HG03108 (cell line): ENCODE measurements around the gene ST8SIA6.
"Not testable (repeated sequence)": the region's sequence is repeated elsewhere in the genome, so short reads cannot be mapped to it uniquely, and the experiment has no call there.

Experiments used
- ATAC-seq: cut with Tn5 transposase; IDR thresholded peaks from one replicate; pipeline ENCODE4 v1.9.1; 2021; ENCODE audit warnings: moderate library complexity; ENCODE audit not compliant: unreplicated experiment

The ST8SIA6 gene

DNA sequence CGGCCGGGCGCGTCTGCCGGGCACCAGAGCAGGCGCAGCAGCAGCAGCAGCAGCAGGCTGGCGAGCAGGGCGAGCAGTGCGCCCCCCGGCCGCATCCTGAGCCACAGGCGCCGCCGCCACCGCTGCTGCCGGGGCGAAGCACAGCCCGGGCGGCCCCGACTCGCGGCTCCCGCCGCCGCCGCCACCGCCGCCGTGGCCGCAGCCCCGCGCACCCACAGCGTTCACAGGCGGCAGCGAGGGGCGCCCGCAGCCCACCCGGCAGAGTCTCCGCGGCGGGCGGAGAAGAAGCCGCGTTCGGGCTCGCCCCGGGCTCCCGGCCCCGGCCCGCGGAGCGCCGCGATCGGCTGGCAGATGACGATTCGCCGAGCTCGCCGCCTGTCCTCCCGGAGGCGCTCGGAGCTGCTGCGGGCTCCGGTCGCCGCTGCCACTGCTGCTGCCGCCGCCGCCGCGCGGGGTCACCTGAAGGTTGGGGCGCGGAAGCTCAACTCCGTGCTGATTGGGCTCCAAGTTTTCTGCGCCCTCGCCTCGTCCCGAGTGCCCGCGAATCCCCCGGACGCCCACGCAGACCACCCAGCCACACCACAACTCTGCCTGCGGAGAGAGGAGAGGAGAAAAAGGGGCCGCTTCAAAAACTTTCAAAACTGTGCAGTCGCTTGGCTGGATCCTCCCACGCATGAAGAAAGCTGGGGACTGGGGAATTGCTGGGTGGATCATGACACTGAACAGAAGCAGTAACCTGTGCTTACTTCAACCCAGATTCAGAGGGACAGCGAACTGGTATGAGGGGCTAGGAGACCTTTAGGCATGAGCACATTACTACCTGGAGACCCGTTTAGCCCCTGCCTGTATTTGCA, at the start of gene ST8SIA6:
ST8SIA6 (minus strand) TSS at position 435 of the 854 bp plus-strand sequence; CDS start at position 95, 340 bp downstream.
- no peak for ATAC-seq

GRCh38 chr10:17503795-17504194, 49.4 kb upstream of the ST8SIA6 start:
- no peak for ATAC-seq

- no peak for ATAC-seq
Observed at GRCh38 chr10:17502814-17503213, 48.4 kb upstream of the ST8SIA6 start.

GRCh38 chr10:17499014-17499413, 44.6 kb upstream of the ST8SIA6 start:
- not testable (repeated sequence) for ATAC-seq

DNA sequence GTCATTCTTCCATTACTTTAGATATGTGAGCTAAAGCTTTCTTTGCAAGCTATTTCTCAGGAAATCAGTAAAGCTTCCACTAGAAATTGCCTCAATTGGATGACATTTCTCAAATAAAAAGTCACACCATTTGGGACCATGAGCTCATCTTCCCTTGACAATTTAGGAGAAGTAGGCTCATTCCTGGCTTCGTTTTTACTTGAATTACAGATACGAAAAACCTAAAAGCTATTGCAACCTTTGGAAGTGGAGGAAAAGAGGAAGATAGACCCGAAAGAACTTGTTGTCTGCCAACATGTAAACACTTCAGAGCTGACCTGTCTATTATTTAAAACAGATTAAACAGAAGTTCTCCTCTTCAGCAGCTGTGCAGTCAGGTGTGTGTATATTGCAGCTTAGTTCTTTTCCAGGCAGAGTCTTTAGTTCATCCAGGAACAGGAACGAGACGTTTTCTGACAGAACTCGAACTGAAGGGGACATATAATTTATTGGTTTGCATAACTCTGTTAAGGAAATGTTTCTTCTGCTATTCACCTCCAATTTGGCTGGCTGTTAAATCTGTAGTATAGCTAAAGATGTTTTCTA, 43.1 kb upstream of the ST8SIA6 start:
- no peak for ATAC-seq

DNA sequence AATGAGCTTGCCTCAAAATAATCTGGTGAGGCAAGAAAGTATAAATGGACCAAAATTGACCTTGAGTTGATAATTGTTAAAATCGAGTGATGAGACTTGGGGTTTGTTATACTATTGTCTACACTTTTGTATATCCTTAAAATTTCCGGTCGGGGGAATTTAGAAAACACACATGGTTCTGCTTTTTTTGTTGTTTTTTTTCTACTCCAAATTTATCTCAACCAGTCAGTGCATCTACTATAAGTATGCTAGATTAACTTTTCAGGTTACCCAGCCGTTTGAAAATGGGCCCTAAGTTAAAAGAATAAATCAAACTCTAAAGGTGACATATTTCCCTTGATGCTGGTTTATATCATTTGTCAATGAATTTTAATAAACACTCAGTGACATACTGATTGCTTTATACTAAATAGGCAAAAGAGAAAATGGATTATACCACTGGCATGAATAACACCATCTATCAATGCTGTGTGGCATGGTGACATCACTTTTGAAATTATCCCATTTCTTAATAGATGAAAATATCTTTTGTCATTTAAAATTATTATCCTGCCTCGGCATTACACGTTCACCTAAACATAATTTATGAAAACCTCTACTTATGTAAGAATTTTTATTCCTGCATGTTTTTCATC, 40.3 kb upstream of the ST8SIA6 start:
- no peak for ATAC-seq

GRCh38 chr10:17488848-17489247, 34.5 kb upstream of the ST8SIA6 start:
- ATAC-seq: no peak

- no peak for ATAC-seq
Observed at GRCh38 chr10:17483079-17483478, 28.7 kb upstream of the ST8SIA6 start.

DNA sequence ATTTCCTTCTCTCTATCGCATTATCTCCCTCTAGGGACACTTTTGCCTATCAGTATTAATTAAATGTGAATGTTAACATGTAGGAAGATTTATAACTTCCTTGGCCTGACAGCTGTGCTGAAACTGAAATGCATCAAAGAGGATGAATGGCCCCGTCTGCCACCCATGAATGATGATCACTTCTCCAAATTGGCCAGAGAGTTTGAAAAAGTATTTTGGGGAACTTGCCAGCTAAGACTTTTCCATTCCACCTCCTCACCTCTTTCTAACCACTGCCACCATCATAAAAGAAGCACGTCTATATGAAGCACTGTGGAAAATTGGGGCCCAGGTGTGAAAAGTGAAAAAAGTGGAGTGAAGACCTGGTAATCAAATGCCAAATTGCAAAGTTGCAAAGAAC, 25.4 kb upstream of the ST8SIA6 start:
- no peak for ATAC-seq

GRCh38 chr10:17479015-17479615, 24.7 kb upstream of the ST8SIA6 start:
- no peak for ATAC-seq

- no peak for ATAC-seq
Observed at GRCh38 chr10:17476073-17476472, 21.7 kb upstream of the ST8SIA6 start.

DNA sequence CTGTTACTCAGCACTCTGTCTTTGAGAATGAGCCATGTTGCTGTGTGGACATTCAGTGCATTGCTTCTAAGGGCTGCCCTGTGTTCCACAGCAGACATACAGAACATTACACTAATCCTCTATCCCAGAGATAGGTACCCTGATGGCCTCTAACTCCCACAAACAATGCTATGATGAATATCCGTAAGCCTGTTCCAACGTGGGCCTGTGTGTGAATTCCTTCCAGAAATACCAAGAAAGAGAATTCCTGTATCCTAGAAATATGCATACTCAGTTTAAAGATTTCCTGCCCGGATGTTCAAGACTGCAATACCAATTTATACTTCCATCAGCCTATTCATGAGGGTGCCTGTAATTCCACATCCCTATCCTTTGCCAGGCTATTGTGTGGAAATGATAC, 21.3 kb upstream of the ST8SIA6 start:
- ATAC-seq: no peak

- ATAC-seq: no peak
Observed at GRCh38 chr10:17474595-17475323, 20.4 kb upstream of the ST8SIA6 start.

DNA sequence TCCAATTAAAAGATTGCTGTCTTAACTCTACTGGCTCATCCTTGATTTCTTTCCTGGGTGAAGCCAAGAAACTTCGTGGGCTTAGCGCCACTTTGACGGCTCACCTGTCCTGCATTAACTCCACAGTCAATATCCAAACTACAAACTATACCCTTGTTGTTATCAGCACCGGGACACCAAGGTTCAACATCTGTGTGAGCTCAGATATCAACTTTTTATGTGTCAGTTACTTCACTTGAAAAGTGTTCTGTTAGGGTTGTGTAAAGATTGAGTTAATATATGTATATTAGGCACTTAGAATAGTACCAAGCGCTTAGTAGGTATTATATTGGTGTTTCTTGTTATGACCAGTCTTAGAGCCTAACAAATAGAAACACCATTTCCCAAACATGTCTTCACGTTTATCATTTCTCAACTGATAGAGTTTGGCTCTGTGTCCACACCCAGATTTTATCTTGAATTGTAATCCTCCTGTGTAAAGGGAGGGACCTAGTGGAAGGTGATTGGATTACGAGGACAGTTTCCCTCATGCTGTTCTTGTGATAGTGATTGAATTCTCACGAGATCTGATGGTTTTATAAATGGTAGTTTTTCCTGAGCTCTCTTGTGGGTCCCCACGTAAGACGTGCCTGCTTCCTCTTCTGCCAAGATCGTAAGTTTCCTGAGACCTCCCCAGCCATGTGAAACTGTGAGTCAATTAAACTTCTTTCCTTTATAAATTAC, 19.0 kb upstream of the ST8SIA6 start:
- no peak for ATAC-seq

GRCh38 chr10:17472481-17473227, 18.3 kb upstream of the ST8SIA6 start:
- ATAC-seq: no peak

DNA sequence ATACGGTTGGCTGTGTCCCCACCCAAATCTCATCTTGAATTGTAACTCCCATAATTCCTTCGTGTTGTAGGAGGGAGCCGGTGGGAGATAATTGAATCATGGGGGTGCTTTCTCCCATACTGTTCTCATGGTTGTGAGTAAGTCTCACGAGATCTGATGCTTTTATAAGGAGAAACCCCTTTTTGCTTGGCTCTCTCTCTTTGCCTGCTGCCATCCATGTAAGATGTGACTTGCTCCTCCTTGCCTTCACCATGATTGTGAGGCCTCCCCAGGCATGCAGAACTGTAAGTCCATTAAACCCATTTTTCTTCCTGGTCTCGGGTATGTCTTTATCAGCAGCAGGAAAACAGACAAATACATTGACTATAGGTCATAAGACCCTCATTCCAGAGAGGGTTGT, 15.9 kb upstream of the ST8SIA6 start:
- ATAC-seq: no peak

GRCh38 chr10:17465328-17466125, 11.1 kb upstream of the ST8SIA6 start:
- no peak for ATAC-seq

- no peak for ATAC-seq
Observed at GRCh38 chr10:17464545-17464944, 10.2 kb upstream of the ST8SIA6 start.

- no peak for ATAC-seq
Observed at GRCh38 chr10:17460756-17461155, 6.4 kb upstream of the ST8SIA6 start.
